Renal cortical epithelial cell (primary cell): ENCODE data around the gene NGDN. TPM values are rescaled to one million over a fixed set of nuclear protein-coding genes. Genes with fewer than 3 reads are reported as not detected.
"Not testable (repeated sequence)": the region's sequence is repeated elsewhere in the genome, so short reads cannot be mapped to it uniquely, and the experiment has no call there.

ENCODE experiments used
- DNase-seq: peaks from one replicate; pipeline ENCODE4 v3.0.0-alpha.2; 2011; ENCODE audit warnings: low read depth
- total RNA-seq: library from RNA; depleted of rRNA; stranded (reverse); fragments of >200 nt; gene quantifications from 2 replicates; pipeline ENCODE4 v1.2.3, GENCODE V29; 2014

Gene NGDN
- total RNA-seq, 1 donor from 2014 or later: 53.0 TPM

GRCh38 chr14:23439107-23439835, 30.2 kb upstream of the NGDN start:
- DNase-seq: no peak

GRCh38 chr14:23441076-23441475, 28.4 kb upstream of the NGDN start:
- no peak for DNase-seq

- no peak for DNase-seq
These were observed 26.7 kb upstream of the NGDN start for GRCh38 chr14:23442721-23443356.

- DNase-seq: no peak
These were observed 26.1 kb upstream of the NGDN start for GRCh38 chr14:23443411-23443812.

GRCh38 chr14:23443881-23444280, 25.6 kb upstream of the NGDN start:
- no peak for DNase-seq

- no peak for DNase-seq
These were observed 25.2 kb upstream of the NGDN start for GRCh38 chr14:23444314-23444713.

GRCh38 chr14:23445773-23446172, 23.7 kb upstream of the NGDN start:
- no peak for DNase-seq

GRCh38 chr14:23446291-23446851, 23.1 kb upstream of the NGDN start:
- DNase-seq: no peak

- DNase-seq: peak; percentile 26
These were observed 21.8 kb upstream of the NGDN start for GRCh38 chr14:23447361-23448350.

- DNase-seq: no peak
These were observed 20.2 kb upstream of the NGDN start for GRCh38 chr14:23449314-23449713.

- DNase-seq: no peak
These were observed 19.1 kb upstream of the NGDN start for GRCh38 chr14:23450379-23450778.

GRCh38 chr14:23452237-23452636, 17.3 kb upstream of the NGDN start:
- DNase-seq: no peak

GRCh38 chr14:23454445-23454856, 15.1 kb upstream of the NGDN start:
- DNase-seq: no peak

GRCh38 chr14:23456883-23457586, 12.5 kb upstream of the NGDN start:
- not testable (repeated sequence) for DNase-seq

GRCh38 chr14:23457587-23458445, 11.7 kb upstream of the NGDN start:
- no peak for DNase-seq

GRCh38 chr14:23460960-23461359, 8.5 kb upstream of the NGDN start:
- DNase-seq: no peak

GRCh38 chr14:23464700-23465099, 4.8 kb upstream of the NGDN start:
- DNase-seq: no peak

- no peak for DNase-seq
These were observed 4.2 kb upstream of the NGDN start for GRCh38 chr14:23465261-23465660.

- no peak for DNase-seq
These were observed 788 bp upstream of the NGDN start for GRCh38 chr14:23468704-23469126.

GRCh38 chr14:23469906-23470403, 452 bp downstream of the NGDN start:
- DNase-seq: no peak
